Measurements from ENCODE around the gene PPIL6. TPM values are rescaled to one million over a fixed set of nuclear protein-coding genes. Genes with fewer than 3 reads are reported as not detected.
"Not testable (repeated sequence)": the region's sequence is repeated elsewhere in the genome, so short reads cannot be mapped to it uniquely, and the experiment has no call there.

PPIL6 gene
- total RNA-seq, 1 donor from 2014 or later, result 2.7 TPM

DNA sequence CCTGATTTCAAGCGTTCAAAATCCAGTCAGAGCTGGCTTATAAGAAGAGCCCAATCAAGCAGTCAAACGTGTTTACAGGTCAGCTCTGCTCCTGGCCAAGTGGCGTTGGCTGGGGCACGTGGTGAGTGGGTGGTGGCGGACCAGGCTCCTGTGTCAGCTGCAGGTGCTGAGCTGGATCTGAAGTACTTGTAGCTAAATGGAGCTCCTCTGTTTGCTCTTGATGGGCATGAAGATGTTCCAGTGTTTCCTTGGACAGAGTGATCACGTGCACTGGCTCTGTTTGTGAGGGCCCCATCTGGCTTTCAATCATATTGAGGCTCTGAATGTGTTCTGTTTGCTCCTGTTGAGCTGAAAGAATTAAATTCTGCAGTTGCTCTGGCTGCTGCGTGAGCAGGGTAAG lies 25.3 kb upstream of the PPIL6 start:
- no peak for DNase-seq (ENCODE audit: low spot score)
- Mint-ChIP-seq H3K4me1 (ENCODE audit: low read depth) (no peaks in the 10 kb centered on the region), H3K36me3 (ENCODE audit: low read depth) (peaks cover 23% of the 10 kb centered on the region), H3K4me3 (ENCODE audit: unreplicated experiment) (no peak overlapping the region), H3K9me3 (ENCODE audit: low read depth) (no peaks in the 10 kb centered on the region), H3K27ac (ENCODE audit: unreplicated experiment) (no peak overlapping the region), H3K27me3 (ENCODE audit: low read depth) (no peaks in the 10 kb centered on the region)
- TF ChIP-seq CTCF (IDR thresholded peaks at IDR 0.05), result no peak

DNA sequence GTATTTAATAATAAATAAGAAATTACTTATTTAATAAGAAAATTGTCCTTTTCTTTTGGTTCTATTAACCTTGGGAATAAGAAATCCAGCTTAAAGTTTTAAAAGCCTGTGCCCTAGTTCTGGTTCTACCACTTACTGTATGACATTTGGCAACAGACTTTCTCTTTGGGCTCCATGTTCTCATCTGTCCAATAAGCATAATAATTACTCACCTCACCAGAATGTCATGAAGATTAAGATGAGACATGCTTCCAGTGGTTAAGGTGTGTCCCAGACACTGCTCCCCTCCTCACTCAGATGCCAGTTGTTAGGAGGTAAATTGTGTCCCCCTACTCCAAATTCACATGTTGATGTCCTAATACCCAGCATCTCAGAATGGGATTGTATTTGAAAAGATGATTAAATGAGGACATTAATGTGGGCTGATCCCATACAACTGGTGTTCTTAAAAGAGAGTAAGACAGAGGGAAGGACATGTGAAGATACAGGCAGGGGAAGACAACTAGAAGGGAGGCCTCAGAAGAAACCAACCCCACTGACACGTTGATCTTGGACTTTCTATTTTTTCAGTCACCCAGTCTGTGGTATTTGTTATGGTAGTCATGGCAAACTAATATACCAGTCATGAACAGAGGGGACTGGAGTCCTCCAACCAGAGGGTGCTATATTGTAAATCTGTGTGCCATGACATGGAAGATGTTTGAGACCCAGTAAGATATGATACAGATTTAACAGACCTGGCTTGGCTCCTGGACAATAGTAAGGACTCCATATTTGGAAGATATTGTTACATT lies 21.5 kb upstream of the PPIL6 start:
- no peak for DNase-seq (ENCODE audit: low spot score)
- no peaks in the 10 kb centered on the region for H3K27me3 Mint-ChIP-seq (ENCODE audit: low read depth)
- no peak for TF ChIP-seq CTCF (IDR thresholded peaks at IDR 0.05)
- peaks cover 7% of the 10 kb centered on the region for H3K4me1 Mint-ChIP-seq (ENCODE audit: low read depth)
- no peaks in the 10 kb centered on the region for H3K9me3 Mint-ChIP-seq (ENCODE audit: low read depth)
- H3K4me3 Mint-ChIP-seq (ENCODE audit: unreplicated experiment), result no peak overlapping the region
- H3K27ac Mint-ChIP-seq (ENCODE audit: unreplicated experiment), result no peak overlapping the region
- H3K36me3 Mint-ChIP-seq (ENCODE audit: low read depth), result peaks cover 17% of the 10 kb centered on the region

DNA sequence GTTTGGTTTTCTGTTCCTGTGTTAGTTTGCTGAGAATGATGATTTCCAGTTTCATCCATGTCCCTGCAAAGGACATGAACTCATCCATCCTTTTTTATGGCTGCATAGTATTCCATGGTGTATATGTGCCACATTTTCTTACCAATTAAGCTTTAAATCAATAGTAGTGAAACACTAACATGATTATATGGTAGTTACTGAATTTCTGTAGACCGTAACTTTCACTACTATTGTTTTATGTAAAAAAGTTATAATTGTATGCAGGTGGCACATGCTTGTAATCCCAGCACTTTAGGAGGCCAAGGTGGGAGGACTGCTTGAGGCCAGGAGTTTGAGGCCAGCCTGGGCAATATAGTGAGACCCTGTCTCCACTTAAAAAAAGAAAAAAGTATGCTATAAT lies 20.8 kb upstream of the PPIL6 start:
- H3K9me3 Mint-ChIP-seq (ENCODE audit: low read depth); H3K4me3 Mint-ChIP-seq (ENCODE audit: unreplicated experiment); H3K27ac Mint-ChIP-seq (ENCODE audit: unreplicated experiment); DNase-seq (ENCODE audit: low spot score); H3K27me3 Mint-ChIP-seq (ENCODE audit: low read depth): not testable (repeated sequence)
- H3K36me3 Mint-ChIP-seq (ENCODE audit: low read depth), result peaks cover 17% of the 10 kb centered on the region
- peaks cover 14% of the 10 kb centered on the region for H3K4me1 Mint-ChIP-seq (ENCODE audit: low read depth)

DNA sequence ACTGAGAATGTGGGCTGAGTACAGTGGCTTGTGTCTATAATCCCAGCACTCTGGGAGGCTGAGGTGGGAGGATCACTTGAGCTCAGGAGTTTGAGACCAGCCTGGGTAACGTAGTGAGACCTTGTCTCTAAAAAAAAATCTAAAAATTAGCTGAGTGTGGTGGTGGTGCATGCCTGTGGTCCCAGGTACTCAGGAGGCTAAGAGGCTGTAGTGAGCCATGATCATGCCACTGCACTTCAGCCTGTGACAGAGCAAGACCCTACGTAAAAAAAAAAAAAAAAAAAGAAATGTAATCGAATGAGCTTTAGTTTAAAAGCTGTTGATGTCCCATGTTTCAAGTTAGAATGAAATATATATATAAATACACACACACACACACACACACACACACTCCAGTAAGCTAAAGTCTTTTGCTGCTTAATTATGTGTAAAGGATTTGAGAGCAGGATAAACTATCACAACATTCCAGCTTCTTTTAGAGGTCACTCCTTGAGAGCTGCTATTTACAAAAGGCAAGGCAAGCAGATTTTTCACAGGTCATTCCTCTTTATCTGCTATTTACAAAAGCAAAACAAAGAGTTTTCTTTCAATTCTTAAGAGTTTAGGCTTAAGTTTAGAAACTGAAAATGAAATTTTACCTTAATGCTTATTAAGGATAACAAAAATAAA lies 19.9 kb upstream of the PPIL6 start:
- no peak for DNase-seq (ENCODE audit: low spot score)
- Mint-ChIP-seq H3K27ac (ENCODE audit: unreplicated experiment) (no peak overlapping the region), H3K4me3 (ENCODE audit: unreplicated experiment) (no peak overlapping the region), H3K4me1 (ENCODE audit: low read depth) (peaks cover 14% of the 10 kb centered on the region), H3K9me3 (ENCODE audit: low read depth) (no peaks in the 10 kb centered on the region), H3K36me3 (ENCODE audit: low read depth) (peaks cover 10% of the 10 kb centered on the region), H3K27me3 (ENCODE audit: low read depth) (no peaks in the 10 kb centered on the region)
- no peak for TF ChIP-seq CTCF (IDR thresholded peaks at IDR 0.05)

DNA sequence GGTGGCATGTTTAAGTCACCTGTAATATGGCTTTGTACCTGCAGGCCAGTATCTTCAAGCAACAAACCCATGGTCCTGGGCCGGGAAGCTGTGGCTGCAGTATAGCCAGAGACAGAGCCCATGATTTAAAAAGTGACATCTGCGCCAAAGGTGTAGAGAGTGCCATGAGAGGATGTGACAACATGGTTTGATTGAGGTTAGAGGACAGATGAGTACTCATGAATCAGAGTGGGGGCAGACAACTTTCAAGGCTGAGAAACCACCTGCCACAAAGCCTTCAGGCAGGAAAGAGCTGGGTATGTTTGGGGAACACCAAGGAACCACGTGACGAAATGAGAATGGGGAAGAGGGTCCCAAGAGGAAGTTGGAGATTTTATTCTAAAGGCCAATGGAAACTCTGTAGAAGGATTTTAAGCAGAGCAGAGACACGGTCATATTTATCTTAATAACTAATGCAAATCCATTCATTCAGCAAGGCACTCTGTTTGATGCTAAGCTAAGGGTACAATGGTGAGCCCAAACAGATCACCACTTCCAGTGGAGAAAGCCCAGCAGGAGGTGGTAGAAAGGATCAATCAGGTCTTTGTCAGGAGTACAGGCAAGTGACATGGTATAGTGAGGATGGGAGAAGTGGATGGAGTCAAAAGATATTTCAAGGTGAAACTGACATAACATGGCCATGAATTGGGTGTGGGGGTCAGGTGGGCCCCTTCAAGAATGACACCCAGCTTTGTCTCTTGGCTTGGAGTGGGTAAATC lies 18.5 kb upstream of the PPIL6 start:
- H3K4me1 Mint-ChIP-seq (ENCODE audit: low read depth), result peaks cover 22% of the 10 kb centered on the region
- no peak for DNase-seq (ENCODE audit: low spot score)
- H3K9me3 Mint-ChIP-seq (ENCODE audit: low read depth), result no peaks in the 10 kb centered on the region
- no peak for TF ChIP-seq CTCF (IDR thresholded peaks at IDR 0.05)
- H3K27me3 Mint-ChIP-seq (ENCODE audit: low read depth), result no peaks in the 10 kb centered on the region
- no peak overlapping the region for H3K27ac Mint-ChIP-seq (ENCODE audit: unreplicated experiment)
- H3K4me3 Mint-ChIP-seq (ENCODE audit: unreplicated experiment), result no peak overlapping the region
- H3K36me3 Mint-ChIP-seq (ENCODE audit: low read depth), result peaks cover 8% of the 10 kb centered on the region

All from chondrocyte (in vitro differentiated cells).